Liver (tissue), 3 donors: Measurements from ENCODE around the gene LRRC53.

Experiments
- EGR1 ChIP-seq, 2 donors: IDR thresholded peaks; 2 replicates each; pipeline ENCODE4 v1.6.1; 2016 to 2018; ENCODE audit warnings: antibody characterized with exemption in 2 of 2, low read depth in 2 of 2
- FOXA2 ChIP-seq: IDR thresholded peaks from 2 replicates; pipeline ENCODE4 v1.6.1; 2016; ENCODE audit warnings: antibody characterized with exemption
- JUND ChIP-seq, 2 donors: IDR thresholded peaks; 2 replicates each; pipeline ENCODE4 v1.6.1; 2016; ENCODE audit warnings: antibody characterized with exemption in 2 of 2
- RAD21 ChIP-seq, 2 donors: IDR thresholded peaks; 2 replicates each; pipeline ENCODE4 v1.6.1; 2016; ENCODE audit warnings: antibody characterized with exemption in 2 of 2, mild to moderate bottlenecking in 2 of 2
- TAF1 ChIP-seq: conservative IDR thresholded peaks from 2 replicates; pipeline ENCODE4 v1.6.1; 2016; ENCODE audit warnings: antibody characterized with exemption, mild to moderate bottlenecking
- TF ChIP-seq, protein P1 (sequence below): IDR thresholded peaks from 2 replicates; pipeline ENCODE4 v1.6.1; 2016; ENCODE audit warnings: antibody characterized with exemption
- TF ChIP-seq, protein P2 (sequence below): fragments of 150-350 bp; IDR thresholded peaks from 2 replicates; pipeline ENCODE4 v1.5.1; 2017; ENCODE audit warnings: improper control_type of control experiment, low read depth, low read length; ENCODE audit not compliant: missing input control
- TF ChIP-seq, protein P3 (sequence below): IDR thresholded peaks from 2 replicates; pipeline ENCODE4 v1.6.1; 2016; ENCODE audit warnings: antibody characterized with exemption, mild to moderate bottlenecking
- donor health status: healthy.
- donor health status: healthy.

DNA sequence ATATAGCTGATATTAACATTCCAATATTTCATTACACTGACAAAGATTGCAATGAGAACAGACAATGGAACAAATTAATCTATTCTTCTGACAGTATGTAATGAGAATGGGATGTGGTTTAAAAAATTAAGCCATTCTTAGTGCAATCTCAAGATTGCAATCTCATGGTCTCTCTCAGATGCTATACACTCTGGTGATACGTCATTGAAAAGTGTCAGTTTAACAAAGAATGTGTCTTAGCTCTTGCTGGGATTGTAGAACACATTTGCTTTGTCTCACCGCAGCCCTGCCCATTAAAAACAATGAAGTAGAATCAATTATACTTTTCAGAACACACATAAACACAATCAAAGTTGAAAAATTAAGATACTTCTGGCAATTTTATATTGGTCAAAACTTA is 55.2 kb downstream of the LRRC53 start:
- TF ChIP-seq RAD21 (IDR thresholded peaks at IDR 0.05), result no peak
- TF ChIP-seq, protein P1, sequence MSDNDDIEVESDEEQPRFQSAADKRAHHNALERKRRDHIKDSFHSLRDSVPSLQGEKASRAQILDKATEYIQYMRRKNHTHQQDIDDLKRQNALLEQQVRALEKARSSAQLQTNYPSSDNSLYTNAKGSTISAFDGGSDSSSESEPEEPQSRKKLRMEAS, result no peak
- TF ChIP-seq, protein P2, sequence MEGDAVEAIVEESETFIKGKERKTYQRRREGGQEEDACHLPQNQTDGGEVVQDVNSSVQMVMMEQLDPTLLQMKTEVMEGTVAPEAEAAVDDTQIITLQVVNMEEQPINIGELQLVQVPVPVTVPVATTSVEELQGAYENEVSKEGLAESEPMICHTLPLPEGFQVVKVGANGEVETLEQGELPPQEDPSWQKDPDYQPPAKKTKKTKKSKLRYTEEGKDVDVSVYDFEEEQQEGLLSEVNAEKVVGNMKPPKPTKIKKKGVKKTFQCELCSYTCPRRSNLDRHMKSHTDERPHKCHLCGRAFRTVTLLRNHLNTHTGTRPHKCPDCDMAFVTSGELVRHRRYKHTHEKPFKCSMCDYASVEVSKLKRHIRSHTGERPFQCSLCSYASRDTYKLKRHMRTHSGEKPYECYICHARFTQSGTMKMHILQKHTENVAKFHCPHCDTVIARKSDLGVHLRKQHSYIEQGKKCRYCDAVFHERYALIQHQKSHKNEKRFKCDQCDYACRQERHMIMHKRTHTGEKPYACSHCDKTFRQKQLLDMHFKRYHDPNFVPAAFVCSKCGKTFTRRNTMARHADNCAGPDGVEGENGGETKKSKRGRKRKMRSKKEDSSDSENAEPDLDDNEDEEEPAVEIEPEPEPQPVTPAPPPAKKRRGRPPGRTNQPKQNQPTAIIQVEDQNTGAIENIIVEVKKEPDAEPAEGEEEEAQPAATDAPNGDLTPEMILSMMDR, result no peak
- no peak for TF ChIP-seq TAF1
- TF ChIP-seq, protein P3, sequence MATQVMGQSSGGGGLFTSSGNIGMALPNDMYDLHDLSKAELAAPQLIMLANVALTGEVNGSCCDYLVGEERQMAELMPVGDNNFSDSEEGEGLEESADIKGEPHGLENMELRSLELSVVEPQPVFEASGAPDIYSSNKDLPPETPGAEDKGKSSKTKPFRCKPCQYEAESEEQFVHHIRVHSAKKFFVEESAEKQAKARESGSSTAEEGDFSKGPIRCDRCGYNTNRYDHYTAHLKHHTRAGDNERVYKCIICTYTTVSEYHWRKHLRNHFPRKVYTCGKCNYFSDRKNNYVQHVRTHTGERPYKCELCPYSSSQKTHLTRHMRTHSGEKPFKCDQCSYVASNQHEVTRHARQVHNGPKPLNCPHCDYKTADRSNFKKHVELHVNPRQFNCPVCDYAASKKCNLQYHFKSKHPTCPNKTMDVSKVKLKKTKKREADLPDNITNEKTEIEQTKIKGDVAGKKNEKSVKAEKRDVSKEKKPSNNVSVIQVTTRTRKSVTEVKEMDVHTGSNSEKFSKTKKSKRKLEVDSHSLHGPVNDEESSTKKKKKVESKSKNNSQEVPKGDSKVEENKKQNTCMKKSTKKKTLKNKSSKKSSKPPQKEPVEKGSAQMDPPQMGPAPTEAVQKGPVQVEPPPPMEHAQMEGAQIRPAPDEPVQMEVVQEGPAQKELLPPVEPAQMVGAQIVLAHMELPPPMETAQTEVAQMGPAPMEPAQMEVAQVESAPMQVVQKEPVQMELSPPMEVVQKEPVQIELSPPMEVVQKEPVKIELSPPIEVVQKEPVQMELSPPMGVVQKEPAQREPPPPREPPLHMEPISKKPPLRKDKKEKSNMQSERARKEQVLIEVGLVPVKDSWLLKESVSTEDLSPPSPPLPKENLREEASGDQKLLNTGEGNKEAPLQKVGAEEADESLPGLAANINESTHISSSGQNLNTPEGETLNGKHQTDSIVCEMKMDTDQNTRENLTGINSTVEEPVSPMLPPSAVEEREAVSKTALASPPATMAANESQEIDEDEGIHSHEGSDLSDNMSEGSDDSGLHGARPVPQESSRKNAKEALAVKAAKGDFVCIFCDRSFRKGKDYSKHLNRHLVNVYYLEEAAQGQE, result no peak
- no peak for TF ChIP-seq FOXA2
- no peak for TF ChIP-seq JUND (IDR thresholded peaks at IDR 0.05)
- TF ChIP-seq EGR1 (IDR thresholded peaks at IDR 0.05; ENCODE audit: low read depth in 2 of 2), result no peak
